HEK293 (cell line): Measurements from ENCODE around the gene ME2.

ENCODE experiments used
- CTCF ChIA-PET: fragments of 350-600 bp; formaldehyde crosslinking; extraction: SDS; loops from one replicate; lab custom pipeline; 2021; ENCODE audit warnings: antibody characterized with exemption; lab: Yijun Ruan, JAX
- POLR2A ChIA-PET: fragments of 300-600 bp; formaldehyde crosslinking; extraction: SDS; loops from one replicate; lab custom pipeline; 2020; ENCODE audit warnings: antibody characterized with exemption, inconsistent platforms; lab: Yijun Ruan, JAX
- H3K27ac ChIP-seq: fragments of 200-500 bp; sonication (Bioruptor generic); 2 replicates; pipeline ENCODE4 v1.5.1; 2014; ENCODE audit warnings: low read depth, low read length, control low read depth, inconsistent platforms; ENCODE audit errors: extremely low read depth
- H3K36me3 ChIP-seq, 2 experiments: fragments of 200-500 bp in 1 of 2; sonication (Bioruptor generic) in 1 of 2; 1 replicate in 1 of 2; 2 replicates in 1 of 2; pipeline ENCODE4 v1.5.1; 2014 to 2017; ENCODE audit warnings: inconsistent platforms in 2 of 2, low read length in 2 of 2; ENCODE audit not compliant: control insufficient read depth in 2 of 2, insufficient read depth in 1 of 2
- H3K4me1 ChIP-seq: fragments of 200-500 bp; sonication (Bioruptor generic); 2 replicates; pipeline ENCODE4 v1.5.1; 2014; ENCODE audit warnings: mild to moderate bottlenecking, low read length, inconsistent platforms; ENCODE audit not compliant: control insufficient read depth, insufficient read depth
- H3K4me3 ChIP-seq: 2 replicates; pipeline ENCODE4 v1.5.1; 2011; ENCODE audit warnings: low read depth, mild to moderate bottlenecking, control low read depth, low read length, moderate library complexity
- H3K9me3 ChIP-seq: fragments of 200-500 bp; sonication (Bioruptor generic); 2 replicates; pipeline ENCODE4 v1.5.1; 2014; ENCODE audit warnings: low read depth, low read length, inconsistent platforms; ENCODE audit not compliant: control insufficient read depth, insufficient read depth
- FEZF1 ChIP-seq: fragments of 450-650 bp; formaldehyde crosslinking; IDR thresholded peaks from 2 replicates; pipeline ENCODE4 v1.5.1; 2016; ENCODE audit warnings: missing biosample characterization, missing genetic modification characterization
- KLF9 ChIP-seq: fragments of 450-650 bp; formaldehyde crosslinking; IDR thresholded peaks from 2 replicates; pipeline ENCODE4 v1.5.1; 2016; ENCODE audit warnings: missing biosample characterization, missing genetic modification characterization, low read depth
- PRDM1 ChIP-seq: fragments of 450-650 bp; formaldehyde crosslinking; IDR thresholded peaks from 2 replicates; pipeline ENCODE4; 2016; ENCODE audit warnings: missing biosample characterization, missing genetic modification characterization
- ZBTB7A ChIP-seq: fragments of 450-650 bp; formaldehyde crosslinking; IDR thresholded peaks from 2 replicates; pipeline ENCODE4 v1.5.1; 2016; ENCODE audit warnings: low read depth, missing biosample characterization, missing genetic modification characterization
- ZNF114 ChIP-seq: fragments of 450-650 bp; formaldehyde crosslinking; IDR thresholded peaks from 2 replicates; pipeline ENCODE4 v1.5.0; 2017; ENCODE audit warnings: missing biosample characterization, missing genetic modification characterization
- ZNF121 ChIP-seq: fragments of 450-650 bp; formaldehyde crosslinking; IDR thresholded peaks from 2 replicates; pipeline ENCODE4 v1.5.1; 2016; ENCODE audit warnings: missing biosample characterization, missing genetic modification characterization
- ZNF133 ChIP-seq: fragments of 450-650 bp; formaldehyde crosslinking; IDR thresholded peaks from 2 replicates; pipeline ENCODE4 v1.5.1; 2016; ENCODE audit warnings: missing biosample characterization, missing genetic modification characterization
- ZNF140 ChIP-seq: fragments of 450-650 bp; formaldehyde crosslinking; IDR thresholded peaks from 2 replicates; pipeline ENCODE4 v1.5.1; 2016; ENCODE audit warnings: missing biosample characterization, missing genetic modification characterization
- ZNF146 ChIP-seq: fragments of 450-650 bp; formaldehyde crosslinking; IDR thresholded peaks from 2 replicates; pipeline ENCODE4 v1.5.1; 2016; ENCODE audit warnings: missing biosample characterization, missing genetic modification characterization
- ZNF155 ChIP-seq: fragments of 450-650 bp; formaldehyde crosslinking; IDR thresholded peaks from 2 replicates; pipeline ENCODE4 v1.5.1; 2016; ENCODE audit warnings: missing biosample characterization, missing genetic modification characterization
- ZNF366 ChIP-seq: fragments of 450-650 bp; formaldehyde crosslinking; conservative IDR thresholded peaks from 2 replicates; pipeline ENCODE4 v1.5.1; 2016; ENCODE audit warnings: missing biosample characterization, missing genetic modification characterization
- ZNF658 ChIP-seq: fragments of 450-650 bp; formaldehyde crosslinking; IDR thresholded peaks from 2 replicates; pipeline ENCODE4; 2016; ENCODE audit warnings: missing biosample characterization, missing genetic modification characterization
- ZNF785 ChIP-seq: fragments of 450-650 bp; formaldehyde crosslinking; IDR thresholded peaks from 2 replicates; pipeline ENCODE4 v1.5.1; 2016; ENCODE audit warnings: missing biosample characterization, missing genetic modification characterization
- ZNF830 ChIP-seq: fragments of 450-650 bp; IDR thresholded peaks from 2 replicates; pipeline ENCODE4 v1.5.0; 2018; ENCODE audit warnings: missing biosample characterization, missing genetic modification characterization, low read depth, mild to moderate bottlenecking, moderate library complexity
- ZNF837 ChIP-seq: fragments of 450-650 bp; formaldehyde crosslinking; IDR thresholded peaks from 2 replicates; pipeline ENCODE4 v1.5.1; 2016; ENCODE audit warnings: missing biosample characterization, missing genetic modification characterization
- TF ChIP-seq, protein P1 (sequence below): fragments of 450-650 bp; formaldehyde crosslinking; IDR thresholded peaks from 2 replicates; pipeline ENCODE4 v1.5.1; 2016; ENCODE audit warnings: missing biosample characterization, missing genetic modification characterization
- TF ChIP-seq, protein P2 (sequence below): fragments of 450-650 bp; formaldehyde crosslinking; IDR thresholded peaks from 2 replicates; pipeline ENCODE4 v1.5.1; 2017; ENCODE audit warnings: missing biosample characterization, missing genetic modification characterization
- TF ChIP-seq, protein P3 (sequence below): fragments of 450-650 bp; IDR thresholded peaks from 2 replicates; pipeline ENCODE4 v1.5.1; 2018; ENCODE audit warnings: missing biosample characterization, mild to moderate bottlenecking, missing genetic modification characterization

Gene ME2

GRCh38 chr18:50839341-50839740 is 39.6 kb upstream of the ME2 start:
- H3K27ac ChIP-seq = no peak overlapping the region
- 0 out of 2 replicates have a peak, but pooled peaks have one; percentile 11 for TF ChIP-seq FEZF1 (tag by site-specific recombination)
- no peak for TF ChIP-seq ZNF837 (tag by site-specific recombination)
- H3K9me3 ChIP-seq = no peaks in the 10 kb centered on the region
- H3K36me3 ChIP-seq = no peaks in the 10 kb centered on the region
- H3K4me1 ChIP-seq = peaks cover 3% of the 10 kb centered on the region; the same call in 1 of the 2 replicates
- H3K4me3 ChIP-seq = no peak overlapping the region
- POLR2A ChIA-PET = interaction anchor here (1.6 kb wide), 1 partner anchor 39 kb away, joined by 6 read pairs; the partner anchor contains the start of gene ME2
- CTCF ChIA-PET = interaction anchor here (0.6 to 1.1 kb wide), 4 partner anchors 13 to 49 kb away, joined by 3 to 4 read pairs (median 4); no protein-coding TSS in a partner anchor

DNA sequence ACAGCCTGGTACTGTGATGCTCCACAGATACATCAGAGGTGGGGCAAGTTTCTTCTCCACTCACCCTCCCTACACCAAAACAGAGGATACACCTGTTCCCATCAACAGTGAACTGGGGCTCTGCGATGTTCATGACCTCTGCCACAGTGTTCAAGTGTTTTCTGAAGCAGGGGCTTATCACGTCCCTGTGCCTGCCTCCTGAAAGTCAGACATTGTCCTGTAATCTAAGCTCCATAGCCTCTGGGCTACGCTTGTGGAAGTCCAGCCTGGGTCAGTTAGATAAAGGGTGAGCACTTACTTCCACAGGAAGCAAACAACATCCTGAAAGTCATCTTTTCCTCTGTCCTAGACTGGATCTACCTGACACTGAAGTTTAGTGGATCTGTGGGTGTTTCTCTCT is 38.9 kb upstream of the ME2 start:
- Histone ChIP-seq H3K4me3 (no peak overlapping the region), H3K9me3 (no peaks in the 10 kb centered on the region), H3K27ac (no peak overlapping the region), H3K4me1 (peaks cover 3% of the 10 kb centered on the region; the same call in 1 of the 2 replicates), H3K36me3 (no peaks in the 10 kb centered on the region)
- TF ChIP-seq ZNF146 (tag by site-specific recombination) (no peak), ZNF830 (tag by site-specific recombination) (no peak), ZNF140 (tag by site-specific recombination) (no peak), ZNF658 (tag by site-specific recombination) (no peak), ZNF133 (tag by site-specific recombination) (no peak), ZNF121 (no peak), ZNF155 (tag by site-specific recombination) (no peak), KLF9 (tag by site-specific recombination) (no peak), PRDM1 (tag by site-specific recombination) (no peak), ZNF785 (no peak), ZNF366 (tag by site-specific recombination) (no peak), ZBTB7A (tag by site-specific recombination) (no peak), ZNF114 (no peak)
- TF ChIP-seq, protein P1, sequence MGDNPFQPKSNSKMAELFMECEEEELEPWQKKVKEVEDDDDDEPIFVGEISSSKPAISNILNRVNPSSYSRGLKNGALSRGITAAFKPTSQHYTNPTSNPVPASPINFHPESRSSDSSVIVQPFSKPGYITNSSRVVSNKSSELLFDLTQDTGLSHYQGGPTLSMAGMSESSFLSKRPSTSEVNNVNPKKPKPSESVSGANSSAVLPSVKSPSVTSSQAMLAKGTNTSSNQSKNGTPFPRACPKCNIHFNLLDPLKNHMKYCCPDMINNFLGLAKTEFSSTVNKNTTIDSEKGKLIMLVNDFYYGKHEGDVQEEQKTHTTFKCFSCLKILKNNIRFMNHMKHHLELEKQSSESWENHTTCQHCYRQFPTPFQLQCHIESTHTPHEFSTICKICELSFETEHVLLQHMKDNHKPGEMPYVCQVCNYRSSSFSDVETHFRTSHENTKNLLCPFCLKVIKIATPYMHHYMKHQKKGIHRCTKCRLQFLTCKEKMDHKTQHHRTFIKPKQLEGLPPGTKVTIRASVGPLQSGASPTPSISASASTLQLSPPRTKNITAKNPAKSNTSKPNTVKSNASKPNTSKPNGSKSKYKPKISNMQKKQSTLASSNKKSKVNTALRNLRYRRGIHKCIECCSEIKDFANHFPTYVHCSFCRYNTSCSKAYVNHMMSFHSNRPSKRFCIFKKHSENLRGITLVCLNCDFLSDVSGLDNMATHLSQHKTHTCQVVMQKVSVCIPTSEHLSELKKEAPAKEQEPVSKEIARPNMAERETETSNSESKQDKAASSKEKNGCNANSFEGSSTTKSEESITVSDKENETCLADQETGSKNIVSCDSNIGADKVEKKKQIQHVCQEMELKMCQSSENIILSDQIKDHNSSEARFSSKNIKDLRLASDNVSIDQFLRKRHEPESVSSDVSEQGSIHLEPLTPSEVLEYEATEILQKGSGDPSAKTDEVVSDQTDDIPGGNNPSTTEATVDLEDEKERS (tag by site-specific recombination) = no peak
- TF ChIP-seq, protein P2, sequence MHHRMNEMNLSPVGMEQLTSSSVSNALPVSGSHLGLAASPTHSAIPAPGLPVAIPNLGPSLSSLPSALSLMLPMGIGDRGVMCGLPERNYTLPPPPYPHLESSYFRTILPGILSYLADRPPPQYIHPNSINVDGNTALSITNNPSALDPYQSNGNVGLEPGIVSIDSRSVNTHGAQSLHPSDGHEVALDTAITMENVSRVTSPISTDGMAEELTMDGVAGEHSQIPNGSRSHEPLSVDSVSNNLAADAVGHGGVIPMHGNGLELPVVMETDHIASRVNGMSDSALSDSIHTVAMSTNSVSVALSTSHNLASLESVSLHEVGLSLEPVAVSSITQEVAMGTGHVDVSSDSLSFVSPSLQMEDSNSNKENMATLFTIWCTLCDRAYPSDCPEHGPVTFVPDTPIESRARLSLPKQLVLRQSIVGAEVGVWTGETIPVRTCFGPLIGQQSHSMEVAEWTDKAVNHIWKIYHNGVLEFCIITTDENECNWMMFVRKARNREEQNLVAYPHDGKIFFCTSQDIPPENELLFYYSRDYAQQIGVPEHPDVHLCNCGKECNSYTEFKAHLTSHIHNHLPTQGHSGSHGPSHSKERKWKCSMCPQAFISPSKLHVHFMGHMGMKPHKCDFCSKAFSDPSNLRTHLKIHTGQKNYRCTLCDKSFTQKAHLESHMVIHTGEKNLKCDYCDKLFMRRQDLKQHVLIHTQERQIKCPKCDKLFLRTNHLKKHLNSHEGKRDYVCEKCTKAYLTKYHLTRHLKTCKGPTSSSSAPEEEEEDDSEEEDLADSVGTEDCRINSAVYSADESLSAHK = no peak
- TF ChIP-seq, protein P3, sequence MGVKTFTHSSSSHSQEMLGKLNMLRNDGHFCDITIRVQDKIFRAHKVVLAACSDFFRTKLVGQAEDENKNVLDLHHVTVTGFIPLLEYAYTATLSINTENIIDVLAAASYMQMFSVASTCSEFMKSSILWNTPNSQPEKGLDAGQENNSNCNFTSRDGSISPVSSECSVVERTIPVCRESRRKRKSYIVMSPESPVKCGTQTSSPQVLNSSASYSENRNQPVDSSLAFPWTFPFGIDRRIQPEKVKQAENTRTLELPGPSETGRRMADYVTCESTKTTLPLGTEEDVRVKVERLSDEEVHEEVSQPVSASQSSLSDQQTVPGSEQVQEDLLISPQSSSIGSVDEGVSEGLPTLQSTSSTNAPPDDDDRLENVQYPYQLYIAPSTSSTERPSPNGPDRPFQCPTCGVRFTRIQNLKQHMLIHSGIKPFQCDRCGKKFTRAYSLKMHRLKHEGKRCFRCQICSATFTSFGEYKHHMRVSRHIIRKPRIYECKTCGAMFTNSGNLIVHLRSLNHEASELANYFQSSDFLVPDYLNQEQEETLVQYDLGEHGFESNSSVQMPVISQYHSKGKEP (tag by site-specific recombination) = no peak
- CTCF ChIA-PET = interaction anchor here (0.6 to 1.1 kb wide), 3 partner anchors 19 to 166 kb away, joined by 3 to 4 read pairs (median 3); no protein-coding TSS in a partner anchor
- POLR2A ChIA-PET = interaction anchor here (0.7 to 1.6 kb wide), 2 partner anchors 39 to 358 kb away, joined by 3 to 6 read pairs; partner anchors contain the start of gene ME2
